ENCODE measurements around the gene CALML6. TPM values are rescaled to one million over a fixed set of nuclear protein-coding genes. Genes with fewer than 3 reads are reported as not detected.

Gene CALML6, protein sequence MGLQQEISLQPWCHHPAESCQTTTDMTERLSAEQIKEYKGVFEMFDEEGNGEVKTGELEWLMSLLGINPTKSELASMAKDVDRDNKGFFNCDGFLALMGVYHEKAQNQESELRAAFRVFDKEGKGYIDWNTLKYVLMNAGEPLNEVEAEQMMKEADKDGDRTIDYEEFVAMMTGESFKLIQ
- not detected for total RNA-seq
- long read RNA-seq: 0 reads

DNA sequence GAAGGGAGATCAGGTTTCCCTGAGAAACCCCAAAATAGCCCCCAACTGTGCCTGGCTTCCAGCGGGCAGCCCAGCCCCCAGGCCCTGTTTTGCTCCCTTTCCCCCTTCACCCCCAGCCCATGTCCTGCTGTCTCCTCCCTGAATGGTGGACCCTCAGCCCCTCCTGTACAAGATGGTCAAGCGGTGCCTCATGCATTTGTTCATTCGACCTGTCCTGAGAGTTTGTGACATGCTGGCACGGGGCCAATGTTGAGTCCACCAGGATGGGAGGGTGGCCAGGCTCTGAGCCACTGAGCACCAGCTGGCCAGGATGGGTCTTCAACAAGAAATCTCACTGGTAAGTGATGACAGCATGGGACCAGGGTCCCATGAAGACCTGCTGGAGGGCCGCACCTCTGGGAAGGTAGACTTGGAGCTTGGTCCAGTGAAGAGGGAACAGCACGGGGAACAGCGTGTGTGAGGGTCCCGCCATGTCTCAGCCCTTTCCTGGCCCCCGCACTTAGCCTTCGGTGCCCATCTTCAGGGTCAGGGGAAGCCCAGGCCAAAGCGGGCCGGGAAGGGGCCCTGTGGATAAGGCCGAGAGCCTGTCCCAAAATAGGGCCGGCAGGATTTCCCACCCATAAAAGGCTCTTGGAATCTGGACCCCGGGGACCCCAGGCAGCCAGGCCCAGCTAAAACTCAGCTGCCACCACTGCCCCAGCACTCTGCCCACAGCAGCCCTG, at the start of gene CALML6:
Gene CALML6 (plus strand): TSS at position 290 of the 722 bp plus-strand sequence. CDS start 21 bp downstream, at position 311.
- no peak for DNase-seq
- H3K27ac ChIP-seq: no peak within 1 kb of the TSS
- no peak for ATAC-seq
- H3K36me3 ChIP-seq: no peaks in the 10 kb centered on the region
- peaks cover 13% of the 10 kb centered on the region for H3K4me1 ChIP-seq
- no peak within 1 kb of the TSS for H3K4me3 ChIP-seq
- intact Hi-C loops (cut with DNase I): no loop called here
- TF ChIP-seq, protein P1, sequence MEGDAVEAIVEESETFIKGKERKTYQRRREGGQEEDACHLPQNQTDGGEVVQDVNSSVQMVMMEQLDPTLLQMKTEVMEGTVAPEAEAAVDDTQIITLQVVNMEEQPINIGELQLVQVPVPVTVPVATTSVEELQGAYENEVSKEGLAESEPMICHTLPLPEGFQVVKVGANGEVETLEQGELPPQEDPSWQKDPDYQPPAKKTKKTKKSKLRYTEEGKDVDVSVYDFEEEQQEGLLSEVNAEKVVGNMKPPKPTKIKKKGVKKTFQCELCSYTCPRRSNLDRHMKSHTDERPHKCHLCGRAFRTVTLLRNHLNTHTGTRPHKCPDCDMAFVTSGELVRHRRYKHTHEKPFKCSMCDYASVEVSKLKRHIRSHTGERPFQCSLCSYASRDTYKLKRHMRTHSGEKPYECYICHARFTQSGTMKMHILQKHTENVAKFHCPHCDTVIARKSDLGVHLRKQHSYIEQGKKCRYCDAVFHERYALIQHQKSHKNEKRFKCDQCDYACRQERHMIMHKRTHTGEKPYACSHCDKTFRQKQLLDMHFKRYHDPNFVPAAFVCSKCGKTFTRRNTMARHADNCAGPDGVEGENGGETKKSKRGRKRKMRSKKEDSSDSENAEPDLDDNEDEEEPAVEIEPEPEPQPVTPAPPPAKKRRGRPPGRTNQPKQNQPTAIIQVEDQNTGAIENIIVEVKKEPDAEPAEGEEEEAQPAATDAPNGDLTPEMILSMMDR (IDR thresholded peaks at IDR 0.05): no peak
- no peaks in the 10 kb centered on the region for H3K9me3 ChIP-seq
- H3K27me3 ChIP-seq (ENCODE audit: low read depth): no peaks in the 10 kb centered on the region

DNA sequence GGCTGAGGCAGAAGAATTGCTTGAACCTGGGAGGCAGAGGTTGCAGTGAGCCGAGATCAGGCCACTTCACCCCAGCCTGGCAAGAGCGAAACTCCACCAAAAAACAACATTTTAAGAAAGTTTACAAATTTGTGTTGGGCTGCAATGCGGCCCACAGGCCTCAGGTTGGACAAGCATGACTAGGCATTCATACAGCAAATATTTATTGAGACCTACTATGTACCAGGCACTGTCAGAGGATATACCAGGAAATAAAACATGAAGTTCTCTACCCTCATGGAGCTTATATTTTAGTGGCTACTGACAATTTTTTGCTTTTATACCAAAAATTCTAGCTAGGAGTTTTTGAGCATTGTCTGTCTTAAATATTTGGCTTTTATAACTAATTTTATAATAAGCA, 47.9 kb upstream of the CALML6 start:
- Histone ChIP-seq H3K4me1 (peaks cover 66% of the 10 kb centered on the region), H3K27ac (no peak overlapping the region), H3K36me3 (no peaks in the 10 kb centered on the region), H3K9me3 (no peaks in the 10 kb centered on the region), H3K4me3 (no peak overlapping the region), H3K27me3 (ENCODE audit: low read depth) (no peaks in the 10 kb centered on the region)
- ATAC-seq (no peak), DNase-seq (no peak)
- intact Hi-C loops (cut with DNase I): no loop called here
- TF ChIP-seq, protein P1 (IDR thresholded peaks at IDR 0.05): no peak

DNA sequence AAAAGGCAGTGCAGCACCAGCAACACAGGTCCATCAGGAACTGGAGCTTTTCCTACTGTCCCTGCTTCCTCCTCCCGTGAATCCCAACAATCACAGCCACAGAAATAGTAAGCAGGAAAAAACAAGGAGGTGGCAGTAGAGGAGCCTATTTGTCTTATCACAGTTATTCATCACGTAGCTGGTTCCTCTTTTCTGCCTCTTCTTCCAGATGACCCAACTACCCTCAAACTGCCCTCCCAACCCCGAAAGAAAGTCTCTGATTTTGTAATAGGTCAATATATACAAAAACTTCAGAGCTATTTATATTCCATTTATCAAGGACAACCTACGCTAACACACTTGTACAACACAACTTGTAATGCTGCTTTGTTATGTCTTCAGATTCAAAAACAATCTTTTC, 45.6 kb upstream of the CALML6 start:
- Histone ChIP-seq H3K27ac (no peak overlapping the region), H3K4me1 (peaks cover 67% of the 10 kb centered on the region), H3K9me3 (no peaks in the 10 kb centered on the region), H3K36me3 (peaks cover 9% of the 10 kb centered on the region), H3K4me3 (no peak overlapping the region), H3K27me3 (ENCODE audit: low read depth) (no peaks in the 10 kb centered on the region)
- intact Hi-C loops (cut with DNase I): no loop called here
- TF ChIP-seq, protein P1 (IDR thresholded peaks at IDR 0.05): no peak
- ATAC-seq (peak; percentile 29 to 43), DNase-seq (no peak)

DNA sequence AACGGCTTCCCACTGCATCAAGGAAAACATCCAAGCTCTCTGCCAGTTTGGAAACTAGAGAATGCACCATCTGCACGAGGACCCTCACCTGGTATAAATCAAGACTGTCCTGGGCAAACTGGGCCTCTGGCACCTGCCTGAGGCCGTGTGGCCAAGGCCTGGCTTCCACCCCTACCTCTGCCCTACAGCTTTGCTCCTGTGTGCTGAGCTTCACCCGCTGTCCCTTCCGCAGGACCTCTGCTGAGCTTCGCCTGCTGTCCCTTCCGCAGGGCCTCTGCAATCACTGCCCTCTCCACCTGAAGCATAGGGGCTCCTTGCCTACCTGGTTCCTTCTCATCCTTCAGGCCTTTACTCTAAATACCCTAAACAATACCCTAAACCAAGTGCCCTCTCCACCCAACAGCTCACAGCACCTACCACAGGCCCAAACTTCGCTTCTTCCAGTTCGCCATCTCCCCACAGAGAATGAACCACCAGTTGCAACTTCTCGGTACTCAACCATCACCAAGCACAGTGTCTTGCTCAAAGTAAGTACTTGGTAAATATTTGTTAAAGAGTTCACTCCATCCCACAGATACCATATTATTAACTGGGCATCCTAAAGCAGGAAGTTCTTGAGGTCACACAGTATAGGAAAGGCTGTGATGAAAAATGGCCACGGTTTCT, 42.6 kb upstream of the CALML6 start:
- Histone ChIP-seq H3K36me3 (peaks cover 27% of the 10 kb centered on the region), H3K27ac (no peak overlapping the region), H3K27me3 (ENCODE audit: low read depth) (no peaks in the 10 kb centered on the region), H3K9me3 (no peaks in the 10 kb centered on the region), H3K4me1 (peaks cover 72% of the 10 kb centered on the region), H3K4me3 (no peak overlapping the region)
- no peak for DNase-seq
- intact Hi-C loops (cut with DNase I): no loop called here
- TF ChIP-seq, protein P1 (IDR thresholded peaks at IDR 0.05): no peak
- ATAC-seq: no peak

DNA sequence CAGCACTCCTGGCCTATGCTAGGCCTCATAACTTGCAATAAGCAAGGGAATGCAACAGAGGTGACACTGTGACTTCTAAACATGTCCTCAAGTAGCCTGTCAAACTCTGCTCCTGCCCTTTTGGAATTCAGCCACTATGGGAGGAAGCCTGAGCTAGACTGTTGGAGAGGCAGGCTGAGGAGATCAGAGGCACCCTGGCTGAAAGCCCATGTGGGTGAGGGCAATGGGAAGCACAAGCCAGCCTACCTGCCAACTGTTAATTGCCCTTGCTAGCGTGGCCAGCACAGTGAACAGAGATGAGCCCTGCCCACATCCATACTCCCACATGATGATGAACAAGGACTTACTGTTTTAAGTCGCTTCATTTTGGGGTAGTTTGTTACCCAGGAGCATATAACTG, 41.9 kb upstream of the CALML6 start:
- ATAC-seq (peak; percentile 51 to 52), DNase-seq (no peak)
- TF ChIP-seq, protein P1 (IDR thresholded peaks at IDR 0.05): no peak
- Histone ChIP-seq H3K27me3 (ENCODE audit: low read depth) (no peaks in the 10 kb centered on the region), H3K4me1 (peaks cover 79% of the 10 kb centered on the region), H3K9me3 (no peaks in the 10 kb centered on the region), H3K36me3 (peaks cover 27% of the 10 kb centered on the region), H3K27ac (no peak overlapping the region), H3K4me3 (no peak overlapping the region)
- intact Hi-C loops (cut with DNase I): no loop called here
